ENCODE measurements around the gene NOTCH2.

GRCh38 chr1:119960501-119960900, 109.0 kb downstream of the NOTCH2 start:
- TF ChIP-seq CTCF (IDR thresholded peaks at IDR 0.05) (no peak), EZH2 (IDR thresholded peaks at IDR 0.05) (no peak), EZH2phosphoT487 (IDR thresholded peaks at IDR 0.05) (no peak)
